ENCODE data around the gene ATAT1. TPM values are rescaled to one million over a fixed set of nuclear protein-coding genes. Genes with fewer than 3 reads are reported as not detected.
A peak's percentile ranks its signal among the peaks of the same experiment; 100 is the strongest.

The ATAT1 gene
- total and polyA plus RNA-seq, 8 donors = 8.6 to 73.0 (median 61.2) TPM

DNA sequence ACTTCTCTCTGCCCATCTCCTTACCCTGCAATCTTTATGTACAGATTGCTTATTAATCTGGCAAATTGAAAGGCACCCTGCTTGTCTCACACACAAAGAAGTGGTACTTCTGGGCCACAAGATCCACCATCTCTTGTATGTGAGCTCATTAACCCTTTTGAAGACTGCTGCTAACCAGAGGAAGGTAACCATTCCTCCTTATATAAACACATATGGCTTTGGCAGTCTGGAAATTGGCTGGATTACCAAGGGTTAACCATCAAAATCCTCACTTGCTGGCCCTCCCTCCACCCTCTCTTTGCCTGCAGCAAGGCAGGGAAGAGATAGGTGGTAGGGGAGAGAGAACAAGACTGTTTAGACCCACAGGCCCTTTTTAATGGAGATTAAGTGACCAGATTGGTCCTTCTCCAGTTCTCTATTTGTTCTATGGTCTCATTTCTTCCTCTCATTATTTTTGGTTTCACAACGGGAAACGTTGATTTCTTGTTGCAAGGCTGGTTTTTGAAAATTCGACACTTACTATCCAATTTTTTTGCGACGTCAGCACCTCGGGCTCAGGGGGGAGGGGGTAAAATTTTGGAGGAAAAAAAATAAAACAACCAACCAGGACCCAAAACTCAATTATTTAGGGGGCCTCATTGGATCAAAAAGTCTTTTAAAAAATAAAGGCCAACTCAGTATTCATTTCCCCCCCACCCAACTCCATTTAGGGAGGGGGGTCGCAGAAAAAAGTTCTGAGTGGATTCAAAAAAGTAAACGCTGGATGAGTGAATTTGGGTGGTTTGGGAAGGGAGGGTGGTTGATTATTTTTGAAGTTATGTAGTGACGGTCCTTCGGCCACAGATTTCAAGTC lies 10.5 kb upstream of the ATAT1 start:
- Histone ChIP-seq H3K4me3 (peak overlapping the region; percentile 80 to 81), H3K9me3 (no peaks in the 10 kb centered on the region), H3K27me3 (no peaks in the 10 kb centered on the region), H3K27ac (peak overlapping the region; percentile 96 to 99), H3K4me1 (peaks cover 31 to 49% of the 10 kb centered on the region in 2 donors), H3K36me3 (peaks cover 0 to 38% of the 10 kb centered on the region in 2 donors)
- TF ChIP-seq, protein P1, sequence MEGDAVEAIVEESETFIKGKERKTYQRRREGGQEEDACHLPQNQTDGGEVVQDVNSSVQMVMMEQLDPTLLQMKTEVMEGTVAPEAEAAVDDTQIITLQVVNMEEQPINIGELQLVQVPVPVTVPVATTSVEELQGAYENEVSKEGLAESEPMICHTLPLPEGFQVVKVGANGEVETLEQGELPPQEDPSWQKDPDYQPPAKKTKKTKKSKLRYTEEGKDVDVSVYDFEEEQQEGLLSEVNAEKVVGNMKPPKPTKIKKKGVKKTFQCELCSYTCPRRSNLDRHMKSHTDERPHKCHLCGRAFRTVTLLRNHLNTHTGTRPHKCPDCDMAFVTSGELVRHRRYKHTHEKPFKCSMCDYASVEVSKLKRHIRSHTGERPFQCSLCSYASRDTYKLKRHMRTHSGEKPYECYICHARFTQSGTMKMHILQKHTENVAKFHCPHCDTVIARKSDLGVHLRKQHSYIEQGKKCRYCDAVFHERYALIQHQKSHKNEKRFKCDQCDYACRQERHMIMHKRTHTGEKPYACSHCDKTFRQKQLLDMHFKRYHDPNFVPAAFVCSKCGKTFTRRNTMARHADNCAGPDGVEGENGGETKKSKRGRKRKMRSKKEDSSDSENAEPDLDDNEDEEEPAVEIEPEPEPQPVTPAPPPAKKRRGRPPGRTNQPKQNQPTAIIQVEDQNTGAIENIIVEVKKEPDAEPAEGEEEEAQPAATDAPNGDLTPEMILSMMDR (IDR thresholded peaks at IDR 0.05) = no peak
- intact Hi-C loops (cut with DNase I) = no loop called here
- ATAC-seq (no peak), DNase-seq (peak in 2 of 4 donors; percentile 59 to 63)

DNA sequence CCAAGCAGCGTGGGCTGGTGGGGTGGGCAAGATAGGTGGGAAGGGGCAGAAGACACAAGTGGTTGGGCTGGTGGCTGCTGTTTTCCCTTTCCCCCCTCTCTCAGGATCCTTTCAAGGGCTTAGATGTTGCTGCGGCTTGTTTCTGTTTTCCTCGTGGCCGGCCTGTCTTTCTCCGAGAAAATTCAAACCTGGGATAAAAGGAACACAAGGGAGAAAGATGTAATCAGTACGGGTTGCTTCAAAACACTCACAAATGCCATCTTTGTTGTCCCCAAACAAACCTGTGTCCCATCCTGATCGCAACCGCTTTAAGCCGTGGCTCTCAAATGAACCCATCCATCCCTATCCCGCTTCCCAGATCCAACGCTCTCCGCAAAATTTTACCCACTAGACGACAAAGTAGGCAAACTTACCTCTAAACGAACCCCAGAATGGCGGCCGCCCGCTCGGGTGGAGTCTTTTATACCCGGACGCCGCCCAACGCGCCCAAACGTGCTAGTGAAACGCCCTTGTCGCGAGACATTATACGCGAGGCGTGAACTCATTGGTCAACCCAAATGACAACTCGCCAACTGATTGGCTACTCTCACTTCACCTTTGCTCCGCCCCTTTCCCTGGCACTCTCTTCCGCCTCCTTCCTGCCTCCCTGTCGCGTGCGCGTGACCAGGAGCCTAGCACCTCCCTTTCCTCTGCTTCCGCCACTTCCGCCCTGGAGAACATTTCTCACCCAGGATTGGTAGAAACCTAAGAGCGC lies 9.7 kb upstream of the ATAT1 start, which contains the start of gene PPP1R10:
PPP1R10 (minus strand) TSS at position 433 of the 754 bp plus-strand sequence. CDS start 7,299 bp downstream, outside the sequence.
- peaks cover 27 to 41% of the 10 kb centered on the region in 2 donors for H3K4me1 ChIP-seq
- TF ChIP-seq, protein P1 (IDR thresholded peaks at IDR 0.05) = no peak
- DNase-seq = peak; percentile 96 to 100 (median 100)
- intact Hi-C loops (cut with DNase I) = no loop called here
- peak; percentile 85 for ATAC-seq
- peak within 1 kb of the TSS; percentile 96 to 99 for H3K27ac ChIP-seq
- H3K27me3 ChIP-seq = no peaks in the 10 kb centered on the region
- H3K4me3 ChIP-seq = peak within 1 kb of the TSS; percentile 80 to 81
- H3K36me3 ChIP-seq = peaks cover 0 to 46% of the 10 kb centered on the region in 2 donors
- no peaks in the 10 kb centered on the region for H3K9me3 ChIP-seq

GRCh38 chr6:30617565-30618269 lies 9.0 kb upstream of the ATAT1 start, which contains the start of gene MRPS18B:
MRPS18B (plus strand) TSS chr6:30617840; CDS start chr6:30617866, 26 bp downstream.
- Histone ChIP-seq H3K36me3 (peaks cover 0 to 53% of the 10 kb centered on the region in 2 donors), H3K9me3 (no peaks in the 10 kb centered on the region), H3K4me3 (peak within 1 kb of the TSS; percentile 80 to 81), H3K27me3 (no peaks in the 10 kb centered on the region), H3K4me1 (peaks cover 27 to 34% of the 10 kb centered on the region in 2 donors), H3K27ac (peak within 1 kb of the TSS; percentile 96 to 99)
- peak; percentile 96 to 100 (median 99) for DNase-seq
- intact Hi-C loops (cut with DNase I) = no loop called here
- TF ChIP-seq, protein P1 (IDR thresholded peaks at IDR 0.05) = no peak
- peak; percentile 86 for ATAC-seq

DNA sequence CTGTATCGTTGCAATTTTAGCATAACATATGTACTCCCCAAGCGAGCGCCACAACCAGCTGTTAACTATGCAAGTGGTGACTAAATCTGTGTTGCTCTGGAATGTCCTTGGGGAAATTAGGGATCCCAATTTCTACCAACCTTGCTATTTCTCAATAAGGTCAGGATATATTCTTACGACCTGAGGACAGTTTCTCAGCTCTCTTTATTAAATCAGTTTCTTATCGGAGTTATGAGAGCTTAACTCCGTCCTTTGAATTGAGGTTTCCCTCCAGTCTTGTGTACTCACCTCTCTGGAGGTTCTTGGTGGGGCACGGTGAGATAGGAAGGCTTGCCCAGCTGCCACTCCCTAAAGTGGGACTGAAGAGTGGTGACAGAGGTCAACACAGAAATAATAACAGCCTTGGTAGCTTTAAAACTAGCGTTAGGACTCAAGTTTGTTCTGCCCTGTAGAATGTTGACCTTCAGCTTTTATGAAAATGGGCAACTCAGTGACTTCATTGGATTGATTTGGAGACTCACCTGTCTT lies 8.3 kb upstream of the ATAT1 start:
- intact Hi-C loops (cut with DNase I) = no loop called here
- Histone ChIP-seq H3K4me3 (peak overlapping the region; percentile 50 to 81), H3K27ac (peak overlapping the region; percentile 96), H3K4me1 (peaks cover 24 to 28% of the 10 kb centered on the region in 2 donors), H3K9me3 (no peaks in the 10 kb centered on the region), H3K36me3 (peaks cover 0 to 59% of the 10 kb centered on the region in 2 donors), H3K27me3 (no peaks in the 10 kb centered on the region)
- DNase-seq (no peak), ATAC-seq (no peak)
- TF ChIP-seq, protein P1 (IDR thresholded peaks at IDR 0.05) = no peak

Measured in left lung (tissue), 10 donors.